ENCODE results near the gene SLC6A12.

Gene SLC6A12

GRCh38 chr12:214003-214741 lies at the start of gene SLC6A12:
Gene SLC6A12, minus strand, starts transcription at chr12:214157. Its CDS starts 4,171 bp downstream, at chr12:209986.
- no peak for TF ChIP-seq CTCF (conservative IDR thresholded peaks at IDR 0.05)
- no peak within 1 kb of the TSS for H3K27ac ChIP-seq

- TF ChIP-seq CTCF (conservative IDR thresholded peaks at IDR 0.05): no peak
- H3K27ac ChIP-seq: no peak overlapping the region
Observed at GRCh38 chr12:263574-263973, 49.6 kb upstream of the SLC6A12 start.

- TF ChIP-seq CTCF (conservative IDR thresholded peaks at IDR 0.05): no peak
- no peak within 1 kb of the TSS for H3K27ac ChIP-seq
Observed at GRCh38 chr12:262817-263216, 48.9 kb upstream of the SLC6A12 start, which contains the start of gene SLC6A13. Gene SLC6A13, minus strand, starts transcription at chr12:262836. Its CDS starts 2,784 bp downstream, at chr12:260052.

- H3K27ac ChIP-seq: no peak overlapping the region
- no peak for TF ChIP-seq CTCF (conservative IDR thresholded peaks at IDR 0.05)
Observed at GRCh38 chr12:262113-262512, 48.2 kb upstream of the SLC6A12 start.

- H3K27ac ChIP-seq: no peak overlapping the region
- TF ChIP-seq CTCF (conservative IDR thresholded peaks at IDR 0.05): no peak
Observed at GRCh38 chr12:257521-258321, 43.8 kb upstream of the SLC6A12 start.

GRCh38 chr12:256958-257357 lies 43.0 kb upstream of the SLC6A12 start:
- no peak for TF ChIP-seq CTCF (conservative IDR thresholded peaks at IDR 0.05)
- no peak overlapping the region for H3K27ac ChIP-seq

- H3K27ac ChIP-seq: no peak overlapping the region
- no peak for TF ChIP-seq CTCF (conservative IDR thresholded peaks at IDR 0.05)
Observed at GRCh38 chr12:256225-256624, 42.3 kb upstream of the SLC6A12 start.

Data from VCaP (cell line).